OCI-LY1 (cell line): ENCODE data around the gene CHST15.

Source experiments
- H2AFZ ChIP-seq: fragments of 200-600 bp; sonication (generic), shearing (Covaris generic); 2 replicates; pipeline ENCODE4 v1.6.0; 2014; ENCODE audit warnings: antibody characterized with exemption, mild to moderate bottlenecking, low read length
- H3F3A ChIP-seq: fragments of 200-600 bp; sonication (generic), shearing (Covaris generic); 2 replicates; pipeline ENCODE4 v1.6.0; 2014; ENCODE audit warnings: mild to moderate bottlenecking, antibody characterized with exemption, low read length, moderate library complexity; ENCODE audit not compliant: insufficient read depth
- H3K27ac ChIP-seq: fragments of 200-600 bp; sonication (generic); 2 replicates; pipeline ENCODE4 v1.5.1; 2014; ENCODE audit warnings: low read length, mixed run types, mild to moderate bottlenecking, low read depth; ENCODE audit not compliant: poor library complexity, severe bottlenecking
- H3K27me3 ChIP-seq: fragments of 200-600 bp; sonication (generic); 2 replicates; pipeline ENCODE4 v1.6.0; 2014; ENCODE audit warnings: antibody characterized with exemption, mild to moderate bottlenecking, low read length, moderate library complexity; ENCODE audit not compliant: insufficient read depth
- H3K36me3 ChIP-seq: fragments of 200-600 bp; sonication (generic); 2 replicates; pipeline ENCODE4 v1.6.1; 2014; ENCODE audit warnings: mild to moderate bottlenecking, antibody characterized with exemption, low read length, moderate library complexity, mixed read lengths; ENCODE audit not compliant: insufficient read depth
- H3K4me1 ChIP-seq: fragments of 200-600 bp; sonication (generic); 2 replicates; pipeline ENCODE4 v1.5.1; 2014; ENCODE audit warnings: mild to moderate bottlenecking, low read length, moderate library complexity; ENCODE audit not compliant: insufficient read depth, severe bottlenecking
- H3K4me2 ChIP-seq: fragments of 200-600 bp; sonication (generic), shearing (Covaris generic); 2 replicates; pipeline ENCODE4 v1.6.1; 2014; ENCODE audit warnings: low read length
- H3K4me3 ChIP-seq: fragments of 200-600 bp; sonication (generic); 2 replicates; pipeline ENCODE4 v1.5.1; 2014; ENCODE audit warnings: low read length, low read depth, mild to moderate bottlenecking, mixed read lengths; ENCODE audit not compliant: poor library complexity, severe bottlenecking
- H3K79me2 ChIP-seq: fragments of 200-600 bp; shearing (Covaris generic); 2 replicates; pipeline ENCODE4 v1.6.1; 2016; ENCODE audit warnings: mixed run types, low read length, mixed read lengths; ENCODE audit not compliant: insufficient read depth
- H3K9ac ChIP-seq: fragments of 200-600 bp; sonication (generic), shearing (Covaris generic); 2 replicates; pipeline ENCODE4 v1.6.1; 2014; ENCODE audit warnings: mild to moderate bottlenecking, low read length, mixed read lengths
- H3K9me2 ChIP-seq: fragments of 200-600 bp; sonication (generic), shearing (Covaris generic); 2 replicates; pipeline ENCODE4 v1.6.1; 2014; ENCODE audit warnings: low read depth, mild to moderate bottlenecking, low read length, mixed read lengths
- H3K9me3 ChIP-seq: fragments of 200-600 bp; shearing (Covaris generic); 2 replicates; pipeline ENCODE4 v1.6.1; 2014; ENCODE audit warnings: low read length, mixed read lengths
- H4K20me1 ChIP-seq: fragments of 200-600 bp; sonication (generic), shearing (Covaris generic); 2 replicates; pipeline ENCODE4 v1.6.0; 2016; ENCODE audit warnings: mild to moderate bottlenecking, low read length; ENCODE audit not compliant: insufficient read depth
- CTCF ChIP-seq: fragments of 200-600 bp; sonication (generic), shearing (Covaris generic); IDR thresholded peaks from 2 replicates; pipeline ENCODE4 v1.5.1; 2017; ENCODE audit warnings: mild to moderate bottlenecking, antibody characterized with exemption, low read length, moderate library complexity, mixed read lengths
- EZH2 ChIP-seq: fragments of 200-600 bp; sonication (generic), shearing (Covaris generic); IDR thresholded peaks from 2 replicates; pipeline ENCODE4 v1.8.0; 2017; ENCODE audit warnings: borderline replicate concordance, mixed run types, mild to moderate bottlenecking, antibody characterized with exemption, low read length, moderate library complexity, mixed read lengths

Gene CHST15

DNA sequence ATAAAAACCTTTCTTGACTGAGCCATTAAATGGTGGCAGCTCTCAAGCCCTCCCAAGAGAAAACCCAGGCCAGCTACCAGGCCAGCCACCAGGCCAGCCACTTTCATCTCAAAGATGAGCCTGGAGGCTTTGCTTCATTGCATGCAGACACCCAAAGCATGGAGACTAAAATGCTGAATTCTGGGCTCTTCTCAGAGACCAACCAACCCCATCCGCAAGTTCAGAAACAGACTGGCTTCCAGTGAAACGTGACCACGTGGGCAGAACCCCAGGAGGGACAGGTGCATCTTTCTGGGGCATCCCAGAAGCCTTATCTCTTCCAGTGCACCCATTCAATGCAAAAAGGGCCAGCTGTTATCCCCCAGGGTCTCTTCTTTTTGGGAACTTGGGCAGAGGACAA is 20.9 kb downstream of the CHST15 start:
- Histone ChIP-seq H3K4me3 (peak overlapping the region; percentile 27), H3K9me3 (no peaks in the 10 kb centered on the region), H3K9me2 (no peaks in the 10 kb centered on the region), H3K27me3 (no peaks in the 10 kb centered on the region), H3F3A (peaks cover 6% of the 10 kb centered on the region; the same call in 1 of the 2 replicates), H3K36me3 (no peaks in the 10 kb centered on the region), H3K4me1 (peaks cover 100% of the 10 kb centered on the region), H2AFZ (no peak overlapping the region), H3K79me2 (no peaks in the 10 kb centered on the region), H3K9ac (peak overlapping the region; percentile 66; the same call in 1 of the 2 replicates), H3K27ac (peak overlapping the region; percentile 98), H4K20me1 (no peaks in the 10 kb centered on the region), H3K4me2 (peak overlapping the region; percentile 59)
- no peak for TF ChIP-seq CTCF
- TF ChIP-seq EZH2 = no peak

GRCh38 chr10:124072106-124072505 is 21.3 kb downstream of the CHST15 start:
- Histone ChIP-seq H4K20me1 (no peaks in the 10 kb centered on the region), H3K27me3 (no peaks in the 10 kb centered on the region), H3K9ac (peak overlapping the region; percentile 66), H3K36me3 (no peaks in the 10 kb centered on the region), H3K9me2 (no peaks in the 10 kb centered on the region), H3F3A (peaks cover 6% of the 10 kb centered on the region; the same call in 1 of the 2 replicates), H3K4me3 (peak overlapping the region; percentile 27), H3K4me1 (peaks cover 100% of the 10 kb centered on the region), H3K9me3 (no peaks in the 10 kb centered on the region), H3K27ac (peak overlapping the region; percentile 98), H3K79me2 (no peaks in the 10 kb centered on the region), H3K4me2 (peak overlapping the region; percentile 59), H2AFZ (no peak overlapping the region)
- TF ChIP-seq CTCF (no peak), EZH2 (no peak)

DNA sequence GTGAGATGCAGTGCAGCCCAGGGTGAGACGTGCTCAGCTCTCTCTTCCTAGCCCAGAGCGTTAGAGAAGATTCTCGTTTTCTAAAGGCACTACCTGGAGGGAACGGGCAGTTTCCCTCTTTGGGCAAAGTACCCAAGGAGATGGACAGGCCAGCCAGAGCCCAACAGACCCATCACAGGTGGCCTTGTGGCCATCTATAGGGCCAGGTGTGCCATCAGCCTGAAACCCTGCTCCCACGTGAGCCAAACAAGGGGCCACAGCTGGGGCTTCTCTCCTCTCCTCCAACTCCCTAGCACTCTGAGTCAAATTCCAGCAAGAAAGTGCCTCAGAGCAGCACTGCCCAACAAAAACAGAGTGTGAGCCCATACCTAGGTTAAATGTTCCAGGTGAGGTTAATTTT is 22.3 kb downstream of the CHST15 start:
- no peaks in the 10 kb centered on the region for H3K9me2 ChIP-seq
- TF ChIP-seq EZH2 = no peak
- no peak for TF ChIP-seq CTCF
- peaks cover 6% of the 10 kb centered on the region; the same call in 1 of the 2 replicates for H3F3A ChIP-seq
- no peaks in the 10 kb centered on the region for H3K36me3 ChIP-seq
- H3K27ac ChIP-seq = peak overlapping the region; percentile 98
- H3K4me2 ChIP-seq = peak overlapping the region; percentile 59
- no peak overlapping the region for H3K4me3 ChIP-seq
- H4K20me1 ChIP-seq = no peaks in the 10 kb centered on the region
- peaks cover 100% of the 10 kb centered on the region for H3K4me1 ChIP-seq
- no peak overlapping the region for H2AFZ ChIP-seq
- no peaks in the 10 kb centered on the region for H3K27me3 ChIP-seq
- H3K9ac ChIP-seq = peak overlapping the region; percentile 66
- no peaks in the 10 kb centered on the region for H3K9me3 ChIP-seq
- no peaks in the 10 kb centered on the region for H3K79me2 ChIP-seq
